Naive thymus-derived CD4-positive, alpha-beta T cell (primary cell): ENCODE measurements around the gene ANKS1B. TPM values are rescaled to one million over a fixed set of nuclear protein-coding genes. Genes with fewer than 3 reads are reported as not detected.
"Not testable (repeated sequence)": the region's sequence is repeated elsewhere in the genome, so short reads cannot be mapped to it uniquely, and the experiment has no call there.

Experiments used
- ATAC-seq: fragments of 150-1000 bp; cut with Tn5 transposase; 2 replicates; pipeline ENCODE4 v1.10.0; 2021; ENCODE audit warnings: mild to moderate bottlenecking, moderate library complexity
- CTCF ChIA-PET: fragments of 350-600 bp; sonication (Branson Sonifier 250); formaldehyde crosslinking; loops from one replicate; lab custom pipeline; 2021; ENCODE audit warnings: antibody characterized with exemption; lab: Charles Lee
- POLR2A ChIA-PET: fragments of 350-600 bp; sonication (Branson Sonifier 250); formaldehyde crosslinking; loops from one replicate; lab custom pipeline; 2021; ENCODE audit warnings: antibody characterized with exemption, inconsistent platforms; lab: Charles Lee
- DNase-seq, 9 donors: peaks; one replicate each; pipeline versions ENCODE4 v3.0.0 to v3.0.0-alpha.2; 2020 to 2022; ENCODE audit warnings: mixed read lengths in 1 of 9
- H3K27ac ChIP-seq: one replicate; pipeline ENCODE4 v1.7.0; 2013; ENCODE audit warnings: mild to moderate bottlenecking, low read depth, low read length, moderate library complexity
- H3K27me3 ChIP-seq, 2 donors: one replicate each; pipeline ENCODE4 v1.7.0; 2013; ENCODE audit warnings: low read length in 2 of 2, mild to moderate bottlenecking in 2 of 2, moderate library complexity in 2 of 2; ENCODE audit not compliant: control insufficient read depth in 2 of 2, insufficient read depth in 2 of 2
- H3K36me3 ChIP-seq, 3 experiments: 1 replicate in 2 of 3; 2 replicates in 1 of 3; pipeline ENCODE4 v1.7.0; 2013; ENCODE audit warnings: low read length in 3 of 3, mild to moderate bottlenecking in 3 of 3, moderate library complexity in 1 of 3; ENCODE audit not compliant: insufficient read depth in 3 of 3, control insufficient read depth in 2 of 3
- H3K4me1 ChIP-seq, 2 donors: one replicate each; pipeline ENCODE4 v1.7.0; 2013; ENCODE audit warnings: low read length in 2 of 2, mild to moderate bottlenecking in 2 of 2, moderate library complexity in 1 of 2; ENCODE audit not compliant: control insufficient read depth in 2 of 2, insufficient read depth in 2 of 2
- H3K4me3 ChIP-seq: 2 replicates; pipeline ENCODE4 v1.7.0; 2013; ENCODE audit warnings: mild to moderate bottlenecking, low read length
- H3K9me3 ChIP-seq, 3 experiments: 1 replicate in 2 of 3; 2 replicates in 1 of 3; pipeline ENCODE4 v1.7.0; 2013; ENCODE audit warnings: low read length in 3 of 3; ENCODE audit not compliant: control insufficient read depth in 2 of 3
- H3K27ac Mint-ChIP-seq, 9 donors: one replicate each; pipeline ENCODE4 v1.8.0; 2020 to 2022; ENCODE audit warnings: mixed read lengths in 9 of 9, mild to moderate bottlenecking in 8 of 9, moderate library complexity in 5 of 9, inconsistent platforms in 2 of 9
- H3K27me3 Mint-ChIP-seq, 5 donors: one replicate each; pipeline ENCODE4 v1.8.0; 2021 to 2022; ENCODE audit warnings: mixed read lengths in 5 of 5, mild to moderate bottlenecking in 1 of 5
- H3K36me3 Mint-ChIP-seq, 5 donors: one replicate each; pipeline ENCODE4 v1.8.0; 2020 to 2022; ENCODE audit warnings: mixed read lengths in 5 of 5, mild to moderate bottlenecking in 3 of 5, inconsistent platforms in 1 of 5
- H3K4me1 Mint-ChIP-seq, 7 donors: one replicate each; pipeline ENCODE4 v1.8.0; 2020 to 2022; ENCODE audit warnings: mixed read lengths in 7 of 7, mild to moderate bottlenecking in 3 of 7, inconsistent platforms in 1 of 7
- H3K4me3 Mint-ChIP-seq, 10 donors: one replicate each; pipeline ENCODE4 v1.8.0; 2020 to 2022; ENCODE audit warnings: mild to moderate bottlenecking in 10 of 10, mixed read lengths in 10 of 10, moderate library complexity in 6 of 10, inconsistent platforms in 2 of 10
- H3K9me3 Mint-ChIP-seq, 11 donors: one replicate each; pipeline ENCODE4 v1.8.0; 2020 to 2022; ENCODE audit warnings: mixed read lengths in 11 of 11, mild to moderate bottlenecking in 4 of 11, inconsistent platforms in 1 of 11, moderate library complexity in 1 of 11
- intact Hi-C, 2 donors: fragments of 100-400 bp; cut with micrococcal nuclease; formaldehyde crosslinking; loops; one replicate each; pipeline ENCODE4 v1.15.1; 2023
- polyA plus RNA-seq, 2 donors: library from polyadenylated mRNA; unstranded; fragments of 300-500 nt; fragmentation: Illumina TruSeq; gene quantifications; one replicate each; pipeline ENCODE4 v1.2.3, GENCODE V29; 2021
- total RNA-seq, 6 experiments: library from RNA in 5 of 6; stranded (reverse) in 5 of 6; gene quantifications; 1 replicate in 5 of 6; 2 replicates in 1 of 6; pipeline ENCODE4 v1.2.3 and lab custom pipeline; 2021 to 2026

The ANKS1B gene
- total and polyA plus RNA-seq, 7 experiments from 2014 or later: 0.97 TPM; not detected in 6

- CTCF ChIA-PET: no interaction called here
These were observed 1137.5 kb downstream of the ANKS1B start for GRCh38 chr12:98847242-98847641.

DNA sequence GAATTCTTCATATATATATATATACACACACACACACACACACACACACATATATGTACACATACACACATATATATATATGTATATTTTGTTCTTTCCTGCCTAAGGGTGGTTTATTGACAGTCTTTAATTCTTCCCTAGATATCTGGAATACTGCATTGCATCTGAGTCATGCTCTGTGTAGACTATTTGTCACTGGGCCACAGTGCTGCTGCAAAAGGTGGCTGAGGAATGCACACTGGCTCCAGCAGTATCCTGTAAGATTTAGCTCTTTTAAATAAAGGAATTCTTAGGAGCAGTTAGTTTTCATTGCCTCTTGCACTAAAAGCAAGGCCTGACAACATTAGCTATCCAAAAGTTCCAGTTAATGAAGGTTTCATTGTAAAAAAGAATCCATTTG lies 1138.8 kb downstream of the ANKS1B start:
- Mint-ChIP-seq H3K4me3 (no peak overlapping the region), H3K4me1 (peaks cover 0 to 5% (median 0%) of the 10 kb centered on the region in 7 donors), H3K9me3 (peaks cover 0 to 2% (median 0%) of the 10 kb centered on the region in 11 donors), H3K27ac (no peak overlapping the region), H3K27me3 (peaks cover 5 to 19% (median 15%) of the 10 kb centered on the region in 5 donors), H3K36me3 (no peaks in the 10 kb centered on the region)
- Histone ChIP-seq H3K27me3 (peaks cover 0 to 4% of the 10 kb centered on the region in 2 donors), H3K4me1 (no peaks in the 10 kb centered on the region), H3K4me3 (no peak overlapping the region), H3K27ac (no peak overlapping the region), H3K36me3 (no peaks in the 10 kb centered on the region), H3K9me3 (no peaks in the 10 kb centered on the region)
- ATAC-seq (no peak), DNase-seq (no peak)
- POLR2A ChIA-PET: no interaction called here
- intact Hi-C loops: no loop called here
- CTCF ChIA-PET: no interaction called here

More at GRCh38 chr12:98847242-98847641, 1137.5 kb downstream of the ANKS1B start:
- Histone ChIP-seq H3K9me3 (no peaks in the 10 kb centered on the region), H3K27ac (no peak overlapping the region), H3K4me3 (no peak overlapping the region), H3K4me1 (no peaks in the 10 kb centered on the region), H3K27me3 (peaks cover 0 to 4% of the 10 kb centered on the region in 2 donors), H3K36me3 (no peaks in the 10 kb centered on the region)
- ATAC-seq: no peak
- H3K36me3 Mint-ChIP-seq: no peaks in the 10 kb centered on the region
- H3K27me3 Mint-ChIP-seq: peaks cover 7 to 24% (median 15%) of the 10 kb centered on the region in 5 donors
- no peak for DNase-seq
- intact Hi-C loops: no loop called here
- peaks cover 0 to 5% (median 0%) of the 10 kb centered on the region in 7 donors for H3K4me1 Mint-ChIP-seq
- no peak overlapping the region for H3K4me3 Mint-ChIP-seq
- no peak overlapping the region for H3K27ac Mint-ChIP-seq
- POLR2A ChIA-PET: no interaction called here
- H3K9me3 Mint-ChIP-seq: peaks cover 0 to 3% (median 0%) of the 10 kb centered on the region in 11 donors

- Mint-ChIP-seq H3K4me1 (peaks cover 0 to 5% (median 0%) of the 10 kb centered on the region in 7 donors), H3K27me3 (peaks cover 13 to 31% (median 30%) of the 10 kb centered on the region in 5 donors), H3K36me3 (no peaks in the 10 kb centered on the region), H3K27ac (no peak overlapping the region), H3K9me3 (peaks cover 0 to 2% (median 0%) of the 10 kb centered on the region in 11 donors), H3K4me3 (no peak overlapping the region)
- POLR2A ChIA-PET: no interaction called here
- Histone ChIP-seq H3K4me3 (no peak overlapping the region), H3K27ac (no peak overlapping the region), H3K4me1 (no peaks in the 10 kb centered on the region), H3K9me3 (no peaks in the 10 kb centered on the region), H3K36me3 (no peaks in the 10 kb centered on the region), H3K27me3 (no peaks in the 10 kb centered on the region)
- ATAC-seq (no peak), DNase-seq (no peak)
- intact Hi-C loops: no loop called here
- CTCF ChIA-PET: no interaction called here
These were observed 1144.4 kb downstream of the ANKS1B start for GRCh38 chr12:98840325-98840724.

- Mint-ChIP-seq H3K27me3 (peaks cover 25 to 47% (median 36%) of the 10 kb centered on the region in 5 donors), H3K4me1 (peaks cover 0 to 5% (median 0%) of the 10 kb centered on the region in 7 donors), H3K27ac (no peak overlapping the region), H3K36me3 (no peaks in the 10 kb centered on the region), H3K4me3 (no peak overlapping the region), H3K9me3 (no peaks in the 10 kb centered on the region)
- Histone ChIP-seq H3K4me3 (no peak overlapping the region), H3K36me3 (no peaks in the 10 kb centered on the region), H3K27me3 (no peaks in the 10 kb centered on the region), H3K27ac (no peak overlapping the region), H3K4me1 (no peaks in the 10 kb centered on the region), H3K9me3 (no peaks in the 10 kb centered on the region)
- no peak for ATAC-seq
- ChIA-PET POLR2A (no interaction called here), CTCF (no interaction called here)
- intact Hi-C loops: no loop called here
- no peak for DNase-seq
These were observed 1146.5 kb downstream of the ANKS1B start for GRCh38 chr12:98838231-98838647.

DNA sequence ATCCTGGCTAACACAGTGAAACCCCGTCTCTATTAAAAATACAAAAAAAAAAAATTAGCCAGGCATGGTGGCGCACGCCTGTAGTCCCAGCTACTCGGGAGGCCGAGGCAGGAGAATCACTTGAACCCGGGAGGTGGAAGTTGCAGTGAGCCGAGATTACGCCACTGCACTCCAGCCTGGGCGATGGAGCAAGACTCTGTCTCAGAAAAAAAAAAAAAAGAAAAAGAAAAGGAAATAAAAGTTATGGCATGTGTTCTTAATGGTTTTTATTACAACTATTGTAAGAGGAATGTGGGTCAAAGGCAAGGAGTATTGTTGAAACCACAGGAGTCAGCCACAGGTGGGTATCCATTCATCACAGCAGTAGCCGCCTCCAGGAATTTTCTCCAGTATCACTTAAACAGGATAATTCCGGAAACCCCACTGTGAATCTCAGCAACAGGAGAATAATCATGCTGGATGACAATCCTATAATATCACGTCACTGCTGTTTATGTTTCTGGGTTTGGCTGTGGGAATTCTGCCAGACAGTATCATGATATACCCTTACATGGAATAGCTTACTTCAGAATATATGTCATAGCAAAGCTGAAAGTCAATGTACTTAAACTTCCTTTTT lies 1147.5 kb downstream of the ANKS1B start:
- H3K36me3 ChIP-seq, POLR2A ChIA-PET, H3K27ac Mint-ChIP-seq, H3K4me3 ChIP-seq, H3K27ac ChIP-seq, H3K4me1 ChIP-seq, H3K4me3 Mint-ChIP-seq, H3K9me3 Mint-ChIP-seq, DNase-seq, ATAC-seq, H3K4me1 Mint-ChIP-seq, H3K9me3 ChIP-seq, intact Hi-C loops, H3K27me3 ChIP-seq, CTCF ChIA-PET, H3K36me3 Mint-ChIP-seq: not testable (repeated sequence)
- H3K27me3 Mint-ChIP-seq: peaks cover 30 to 56% (median 36%) of the 10 kb centered on the region in 5 donors

DNA sequence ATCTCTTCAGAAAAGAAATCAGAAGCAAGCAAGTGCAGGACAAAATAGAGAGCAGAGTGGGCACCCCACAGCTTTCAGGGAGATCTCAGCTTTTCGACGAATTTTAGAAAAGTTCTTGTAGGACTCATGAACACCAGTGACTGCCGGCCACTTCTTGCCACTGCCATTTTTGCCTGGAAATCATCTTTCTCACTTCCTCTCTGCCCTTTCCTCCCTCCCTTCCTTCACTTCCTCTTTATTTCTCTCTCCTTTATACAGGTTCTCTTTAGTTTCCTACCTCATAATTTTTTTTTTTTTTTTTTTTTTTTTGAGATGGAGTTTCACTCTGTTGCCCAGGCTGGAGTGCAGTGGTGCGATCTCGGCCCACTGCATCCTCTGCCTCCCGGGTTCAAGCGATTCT lies 1154.1 kb downstream of the ANKS1B start:
- H3K36me3 ChIP-seq: no peaks in the 10 kb centered on the region
- H3K4me3 ChIP-seq: no peak overlapping the region
- H3K27me3 ChIP-seq: peaks cover 0 to 1% of the 10 kb centered on the region in 2 donors
- Mint-ChIP-seq H3K27me3 (peaks cover 19 to 36% (median 28%) of the 10 kb centered on the region in 5 donors), H3K27ac (no peak overlapping the region), H3K4me1 (no peaks in the 10 kb centered on the region), H3K36me3 (no peaks in the 10 kb centered on the region), H3K4me3 (no peak overlapping the region), H3K9me3 (peaks cover 0 to 4% (median 0%) of the 10 kb centered on the region in 11 donors)
- no peak for DNase-seq
- no peaks in the 10 kb centered on the region for H3K4me1 ChIP-seq
- no peak overlapping the region for H3K27ac ChIP-seq
- ChIA-PET CTCF (no interaction called here), POLR2A (no interaction called here)
- intact Hi-C loops: no loop called here
- ATAC-seq: no peak
- H3K9me3 ChIP-seq: no peaks in the 10 kb centered on the region
